GM21737 (cell line): ENCODE measurements around the gene RARS2.
"Not testable (repeated sequence)": the region's sequence is repeated elsewhere in the genome, so short reads cannot be mapped to it uniquely, and the experiment has no call there.

ENCODE experiments used
- ATAC-seq: cut with Tn5 transposase; IDR thresholded peaks from one replicate; pipeline ENCODE4 v1.9.1; 2021; ENCODE audit warnings: mild to moderate bottlenecking, moderate library complexity; ENCODE audit not compliant: unreplicated experiment

The RARS2 gene

GRCh38 chr6:87589693-87590416, at the start of gene RARS2, which contains the start of gene ORC3:
Gene RARS2 (minus strand): TSS chr6:87589987. CDS start chr6:87589957, 30 bp downstream.
Gene ORC3 (plus strand): TSS chr6:87590135. CDS start chr6:87590169, 34 bp downstream.
- ATAC-seq, result peak; percentile 100

- ATAC-seq, result no peak
Observed at GRCh38 chr6:87639373-87639772, 49.6 kb upstream of the RARS2 start.

- no peak for ATAC-seq
Observed at GRCh38 chr6:87637106-87637505, 47.3 kb upstream of the RARS2 start.

GRCh38 chr6:87636315-87636714, 46.5 kb upstream of the RARS2 start:
- no peak for ATAC-seq

GRCh38 chr6:87633851-87634250, 44.1 kb upstream of the RARS2 start:
- no peak for ATAC-seq

GRCh38 chr6:87630746-87631145, 41.0 kb upstream of the RARS2 start:
- ATAC-seq, result no peak

- no peak for ATAC-seq
Observed at GRCh38 chr6:87628881-87629280, 39.1 kb upstream of the RARS2 start.

GRCh38 chr6:87628424-87628823, 38.6 kb upstream of the RARS2 start:
- no peak for ATAC-seq

GRCh38 chr6:87623248-87623647, 33.5 kb upstream of the RARS2 start:
- no peak for ATAC-seq

- no peak for ATAC-seq
Observed at GRCh38 chr6:87618531-87618930, 28.7 kb upstream of the RARS2 start.

- ATAC-seq, result no peak
Observed at GRCh38 chr6:87617405-87617804, 27.6 kb upstream of the RARS2 start.

- ATAC-seq, result not testable (repeated sequence)
Observed at GRCh38 chr6:87613018-87613417, 23.2 kb upstream of the RARS2 start.

GRCh38 chr6:87608802-87609201, 19.0 kb upstream of the RARS2 start:
- ATAC-seq, result no peak

- ATAC-seq, result no peak
Observed at GRCh38 chr6:87606199-87606598, 16.4 kb upstream of the RARS2 start.

GRCh38 chr6:87600576-87600975, 10.8 kb upstream of the RARS2 start:
- ATAC-seq, result no peak

- ATAC-seq, result no peak
Observed at GRCh38 chr6:87590990-87591389, 1.2 kb upstream of the RARS2 start.

- no peak for ATAC-seq
Observed at GRCh38 chr6:87590417-87590880, 662 bp upstream of the RARS2 start.

- ATAC-seq, result no peak
Observed at GRCh38 chr6:87588756-87589407, 905 bp downstream of the RARS2 start.

- ATAC-seq, result no peak
Observed at GRCh38 chr6:87586371-87587077, 3.3 kb downstream of the RARS2 start.

GRCh38 chr6:87583822-87584221, 6.0 kb downstream of the RARS2 start:
- no peak for ATAC-seq

GRCh38 chr6:87575423-87575822, 14.4 kb downstream of the RARS2 start:
- no peak for ATAC-seq
